ENCODE data around the gene ENKD1. TPM values are rescaled to one million over a fixed set of nuclear protein-coding genes. Genes with fewer than 3 reads are reported as not detected.
"Not testable (repeated sequence)": the region's sequence is repeated elsewhere in the genome, so short reads cannot be mapped to it uniquely, and the experiment has no call there.

The ENKD1 gene
- polyA plus RNA-seq, 4 donors, result 4.1 to 13.2 (median 12.2) TPM

GRCh38 chr16:67694611-67695010 is 28.1 kb upstream of the ENKD1 start:
- H3K4me1 ChIP-seq (ENCODE audit: control insufficient read depth in 3 of 3, insufficient read depth in 2 of 3, low read depth in 1 of 3, low read length in 2 of 3), result peaks cover 0 to 13% (median 3%) of the 10 kb centered on the region in 3 donors
- no peak overlapping the region for H3K27ac ChIP-seq (ENCODE audit: low read depth in 1 of 3, low read length in 2 of 3)
- FAIRE-seq, result no peak
- H3K27me3 ChIP-seq (ENCODE audit: control insufficient read depth in 3 of 3, insufficient read depth in 3 of 3, low read length in 3 of 3), result peaks cover 0 to 22% (median 0%) of the 10 kb centered on the region in 3 donors
- DNase-seq, result no peak
- peaks cover 0 to 6% of the 10 kb centered on the region in 2 donors for H3K9me3 ChIP-seq (ENCODE audit: control insufficient read depth in 2 of 2, insufficient read depth in 1 of 2, low read depth in 1 of 2, low read length in 1 of 2)
- H3K4me3 ChIP-seq (ENCODE audit: low read depth in 1 of 3, low read length in 3 of 3), result no peak overlapping the region
- no peaks in the 10 kb centered on the region for H3K36me3 ChIP-seq (ENCODE audit: control insufficient read depth in 3 of 3, insufficient read depth in 2 of 3, low read depth in 1 of 3, low read length in 3 of 3)
- WGBS, 3 donors, result 64 to 79% (median 71%) methylated on average over 2 of the region's 2 CpGs

DNA sequence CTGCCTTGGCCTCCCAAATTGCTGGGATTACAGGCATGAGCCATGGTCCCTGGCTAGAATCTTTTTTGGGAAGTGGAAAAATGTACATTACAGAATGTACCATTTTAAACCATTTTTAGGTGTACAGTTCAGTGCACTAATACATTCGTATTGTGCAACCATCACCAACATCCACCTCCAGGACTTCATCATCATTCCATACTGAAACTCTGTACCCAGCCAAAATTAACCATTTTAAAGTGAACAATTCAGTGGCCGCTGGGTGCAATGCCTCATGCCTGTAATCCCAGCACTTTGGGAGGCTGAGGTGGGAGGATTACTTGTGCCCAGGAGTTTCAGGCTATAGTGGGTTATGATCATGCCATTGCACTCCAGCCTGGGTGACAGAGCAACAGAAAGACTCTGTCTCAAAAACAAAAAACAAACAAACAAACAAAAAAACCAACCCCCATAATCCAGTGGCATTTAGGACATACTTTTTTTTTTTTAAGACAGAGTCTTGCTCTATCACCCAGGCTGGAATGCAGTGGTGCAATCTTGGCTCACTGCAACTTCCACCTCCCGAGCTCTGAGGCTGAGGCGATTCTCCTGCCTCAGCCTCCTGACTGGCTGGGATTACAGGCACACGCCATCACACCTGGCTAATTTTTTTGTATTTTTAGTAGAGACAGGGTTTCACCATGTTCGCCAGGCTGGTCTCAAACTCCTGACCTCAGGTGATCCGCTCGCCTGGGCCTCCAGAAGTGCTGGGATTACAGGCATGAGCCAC is 27.2 kb upstream of the ENKD1 start:
- H3K27me3 ChIP-seq (ENCODE audit: control insufficient read depth in 3 of 3, insufficient read depth in 3 of 3, low read length in 3 of 3), result peaks cover 0 to 24% (median 0%) of the 10 kb centered on the region in 3 donors
- DNase-seq; H3K36me3 ChIP-seq (ENCODE audit: control insufficient read depth in 3 of 3, insufficient read depth in 2 of 3, low read depth in 1 of 3, low read length in 3 of 3); H3K9me3 ChIP-seq (ENCODE audit: control insufficient read depth in 2 of 2, insufficient read depth in 1 of 2, low read depth in 1 of 2, low read length in 1 of 2); H3K27ac ChIP-seq (ENCODE audit: low read depth in 1 of 3, low read length in 2 of 3); FAIRE-seq; H3K4me3 ChIP-seq (ENCODE audit: low read depth in 1 of 3, low read length in 3 of 3): not testable (repeated sequence)
- 94 to 97% (median 94%) methylated on average over 8 of the region's 8 CpGs for WGBS, 3 donors
- peaks cover 0 to 13% (median 3%) of the 10 kb centered on the region in 3 donors for H3K4me1 ChIP-seq (ENCODE audit: control insufficient read depth in 3 of 3, insufficient read depth in 2 of 3, low read depth in 1 of 3, low read length in 2 of 3)

DNA sequence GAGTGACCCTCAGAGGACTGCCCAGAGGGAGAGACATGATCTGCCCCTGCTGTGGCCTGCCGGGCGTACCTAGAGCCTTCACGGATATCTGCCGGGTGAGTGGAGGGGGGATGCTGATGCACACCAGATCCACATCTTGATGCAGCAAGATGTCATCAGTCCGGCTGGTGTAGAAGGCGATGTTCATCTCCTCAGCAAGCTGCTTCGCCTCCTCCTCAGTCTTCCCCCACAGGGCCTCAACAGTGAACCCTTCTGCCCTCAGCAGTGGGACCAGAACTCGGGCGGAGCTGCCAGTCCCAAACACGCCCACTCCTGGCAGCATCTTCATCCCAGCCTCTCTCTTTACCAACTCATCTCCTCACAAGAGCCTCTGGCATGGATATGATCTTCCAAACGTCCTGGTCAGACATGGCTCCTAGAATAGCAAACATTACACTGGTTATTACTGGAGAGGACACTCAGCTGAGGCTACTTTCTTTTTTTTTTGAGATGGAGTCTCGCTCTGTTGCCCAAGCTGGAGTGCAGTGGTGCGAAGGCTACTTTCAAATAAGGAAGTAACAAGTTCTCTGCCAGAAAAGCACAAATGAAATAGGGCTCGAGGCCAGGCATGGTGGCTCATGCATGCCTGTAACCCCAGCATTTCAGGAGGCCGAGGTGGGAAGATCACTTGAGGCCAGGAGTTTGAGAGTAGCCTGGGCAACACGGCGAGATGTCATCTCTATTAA is 19.0 kb upstream of the ENKD1 start:
- Histone ChIP-seq H3K27me3 (ENCODE audit: control insufficient read depth in 3 of 3, insufficient read depth in 3 of 3, low read length in 3 of 3) (peaks cover 0 to 32% (median 0%) of the 10 kb centered on the region in 3 donors), H3K36me3 (ENCODE audit: control insufficient read depth in 3 of 3, insufficient read depth in 2 of 3, low read depth in 1 of 3, low read length in 3 of 3) (peaks cover 0 to 8% (median 3%) of the 10 kb centered on the region in 3 donors), H3K4me1 (ENCODE audit: control insufficient read depth in 3 of 3, insufficient read depth in 2 of 3, low read depth in 1 of 3, low read length in 2 of 3) (no peaks in the 10 kb centered on the region), H3K4me3 (ENCODE audit: low read depth in 1 of 3, low read length in 3 of 3) (no peak overlapping the region), H3K9me3 (ENCODE audit: control insufficient read depth in 2 of 2, insufficient read depth in 1 of 2, low read depth in 1 of 2, low read length in 1 of 2) (no peaks in the 10 kb centered on the region), H3K27ac (ENCODE audit: low read depth in 1 of 3, low read length in 2 of 3) (peak overlapping the region in 1 of 3 donors; percentile 47)
- 87 to 93% (median 89%) methylated on average over 17 of the region's 17 CpGs for WGBS, 3 donors
- DNase-seq (no peak), FAIRE-seq (no peak)

DNA sequence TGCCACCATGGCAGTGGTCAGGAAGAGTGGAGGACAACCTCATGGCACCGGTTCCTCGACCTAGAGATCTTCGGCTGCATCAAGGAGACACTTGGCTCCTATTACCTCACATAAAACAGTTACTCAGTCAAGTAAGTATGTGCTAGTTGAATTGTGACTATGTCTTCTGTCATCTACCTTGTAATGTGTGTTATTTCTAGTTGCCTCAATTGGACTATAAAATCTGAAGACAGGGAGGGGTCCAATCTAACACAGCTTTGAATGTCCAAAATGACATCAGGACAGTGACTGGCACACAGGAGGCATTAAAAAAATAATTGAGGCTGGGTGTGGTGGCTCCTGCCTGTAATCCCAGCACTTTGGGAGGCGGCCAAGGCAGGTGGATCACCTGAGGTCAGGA is 17.2 kb upstream of the ENKD1 start:
- no peak for DNase-seq
- WGBS, 3 donors, result 94 to 98% (median 97%) methylated on average over 4 of the region's 4 CpGs
- H3K4me3 ChIP-seq (ENCODE audit: low read depth in 1 of 3, low read length in 3 of 3), result no peak overlapping the region
- H3K4me1 ChIP-seq (ENCODE audit: control insufficient read depth in 3 of 3, insufficient read depth in 2 of 3, low read depth in 1 of 3, low read length in 2 of 3), result no peaks in the 10 kb centered on the region
- H3K27me3 ChIP-seq (ENCODE audit: control insufficient read depth in 3 of 3, insufficient read depth in 3 of 3, low read length in 3 of 3), result peaks cover 0 to 28% (median 0%) of the 10 kb centered on the region in 3 donors
- no peak overlapping the region for H3K27ac ChIP-seq (ENCODE audit: low read depth in 1 of 3, low read length in 2 of 3)
- no peak for FAIRE-seq
- no peaks in the 10 kb centered on the region for H3K9me3 ChIP-seq (ENCODE audit: control insufficient read depth in 2 of 2, insufficient read depth in 1 of 2, low read depth in 1 of 2, low read length in 1 of 2)
- H3K36me3 ChIP-seq (ENCODE audit: control insufficient read depth in 3 of 3, insufficient read depth in 2 of 3, low read depth in 1 of 3, low read length in 3 of 3), result peaks cover 0 to 8% (median 3%) of the 10 kb centered on the region in 3 donors

DNA sequence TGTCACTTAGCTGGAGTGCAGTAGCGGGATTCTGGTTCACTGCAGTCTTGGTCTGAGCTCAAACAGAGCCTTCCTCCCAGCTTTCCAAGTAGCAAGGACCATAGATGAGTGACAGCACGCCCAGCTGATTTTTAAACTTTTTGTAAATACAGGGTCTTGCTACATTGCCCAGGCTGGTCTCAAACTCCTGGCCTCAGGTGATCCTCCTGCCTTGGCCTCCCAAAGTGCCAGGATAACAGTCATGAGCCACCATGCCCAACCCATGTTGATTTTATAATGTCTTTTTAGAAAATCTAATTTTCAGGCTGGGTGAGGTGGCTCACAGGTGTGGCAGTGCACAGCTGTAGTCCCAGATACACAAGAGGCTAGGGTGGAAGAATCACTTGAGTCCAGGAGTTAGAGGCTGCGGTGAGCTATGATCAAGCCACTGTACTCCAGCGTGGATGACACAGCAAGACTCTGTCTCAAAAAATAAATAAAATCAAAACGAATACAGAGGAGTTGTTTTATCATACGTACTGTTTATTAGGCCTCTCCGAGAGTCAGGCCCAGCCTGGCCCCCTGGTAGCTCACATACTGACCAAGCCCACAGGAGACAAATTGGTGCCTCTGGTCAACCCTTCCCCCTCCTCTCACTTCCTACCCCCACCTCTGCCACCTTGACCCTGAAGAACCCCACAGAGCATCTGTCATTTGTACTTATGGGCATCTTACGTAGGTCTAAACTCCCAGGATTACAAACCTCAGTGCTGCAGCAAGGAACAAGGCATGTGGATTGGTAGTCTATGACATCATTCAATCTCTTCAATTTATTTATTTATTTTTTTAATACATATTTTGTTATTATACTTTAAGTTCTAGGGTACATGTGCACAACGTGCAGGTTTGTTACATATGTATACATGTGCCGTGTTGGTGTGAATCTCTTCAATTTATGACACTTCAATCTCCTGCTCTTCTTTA is 13.7 kb upstream of the ENKD1 start:
- Histone ChIP-seq H3K9me3 (ENCODE audit: control insufficient read depth in 2 of 2, insufficient read depth in 1 of 2, low read depth in 1 of 2, low read length in 1 of 2) (no peaks in the 10 kb centered on the region), H3K4me3 (ENCODE audit: low read depth in 1 of 3, low read length in 3 of 3) (no peak overlapping the region), H3K27ac (ENCODE audit: low read depth in 1 of 3, low read length in 2 of 3) (no peak overlapping the region), H3K27me3 (ENCODE audit: control insufficient read depth in 3 of 3, insufficient read depth in 3 of 3, low read length in 3 of 3) (peaks cover 0 to 36% (median 0%) of the 10 kb centered on the region in 3 donors), H3K36me3 (ENCODE audit: control insufficient read depth in 3 of 3, insufficient read depth in 2 of 3, low read depth in 1 of 3, low read length in 3 of 3) (peaks cover 0 to 9% (median 3%) of the 10 kb centered on the region in 3 donors), H3K4me1 (ENCODE audit: control insufficient read depth in 3 of 3, insufficient read depth in 2 of 3, low read depth in 1 of 3, low read length in 2 of 3) (no peaks in the 10 kb centered on the region)
- FAIRE-seq, result no peak
- no peak for DNase-seq
- WGBS, 3 donors, result 91 to 96% (median 93%) methylated on average over 10 of the region's 10 CpGs

- DNase-seq, result no peak
- Histone ChIP-seq H3K4me3 (ENCODE audit: low read depth in 1 of 3, low read length in 3 of 3) (no peak overlapping the region), H3K9me3 (ENCODE audit: control insufficient read depth in 2 of 2, insufficient read depth in 1 of 2, low read depth in 1 of 2, low read length in 1 of 2) (no peaks in the 10 kb centered on the region), H3K27me3 (ENCODE audit: control insufficient read depth in 3 of 3, insufficient read depth in 3 of 3, low read length in 3 of 3) (peaks cover 0 to 35% (median 0%) of the 10 kb centered on the region in 3 donors), H3K36me3 (ENCODE audit: control insufficient read depth in 3 of 3, insufficient read depth in 2 of 3, low read depth in 1 of 3, low read length in 3 of 3) (peaks cover 0 to 11% (median 3%) of the 10 kb centered on the region in 3 donors), H3K27ac (ENCODE audit: low read depth in 1 of 3, low read length in 2 of 3) (no peak overlapping the region), H3K4me1 (ENCODE audit: control insufficient read depth in 3 of 3, insufficient read depth in 2 of 3, low read depth in 1 of 3, low read length in 2 of 3) (no peaks in the 10 kb centered on the region)
- FAIRE-seq, result no peak
- 74 to 84% (median 81%) methylated on average over 12 of the region's 12 CpGs for WGBS, 3 donors
Observed at GRCh38 chr16:67678354-67679023, 11.9 kb upstream of the ENKD1 start.

- peaks cover 0 to 3% (median 0%) of the 10 kb centered on the region in 3 donors for H3K4me1 ChIP-seq (ENCODE audit: control insufficient read depth in 3 of 3, insufficient read depth in 2 of 3, low read depth in 1 of 3, low read length in 2 of 3)
- H3K9me3 ChIP-seq (ENCODE audit: control insufficient read depth in 2 of 2, insufficient read depth in 1 of 2, low read depth in 1 of 2, low read length in 1 of 2), result no peaks in the 10 kb centered on the region
- WGBS, 3 donors, result 92 to 100% (median 99%) methylated on average over 1 of the region's 1 CpG
- no peak overlapping the region for H3K27ac ChIP-seq (ENCODE audit: low read depth in 1 of 3, low read length in 2 of 3)
- no peak for FAIRE-seq
- H3K27me3 ChIP-seq (ENCODE audit: control insufficient read depth in 3 of 3, insufficient read depth in 3 of 3, low read length in 3 of 3), result peaks cover 0 to 35% (median 0%) of the 10 kb centered on the region in 3 donors
- no peak for DNase-seq
- no peak overlapping the region for H3K4me3 ChIP-seq (ENCODE audit: low read depth in 1 of 3, low read length in 3 of 3)
- H3K36me3 ChIP-seq (ENCODE audit: control insufficient read depth in 3 of 3, insufficient read depth in 2 of 3, low read depth in 1 of 3, low read length in 3 of 3), result peaks cover 0 to 9% (median 3%) of the 10 kb centered on the region in 3 donors
Observed at GRCh38 chr16:67677712-67678111, 11.2 kb upstream of the ENKD1 start.

All from small intestine (tissue), 7 donors.